Parathyroid adenoma (tissue), 2 donors: ENCODE measurements around the gene AADACL4.
A peak's percentile ranks its signal among the peaks of the same experiment; 100 is the strongest.

ENCODE experiments used
- H2AFZ ChIP-seq: fragments of 300-600 bp; sonication (generic); one replicate; pipeline ENCODE4 v1.7.0; 2017; ENCODE audit warnings: antibody characterized with exemption, mild to moderate bottlenecking
- H3K27ac ChIP-seq: fragments of 300-600 bp; sonication (generic); one replicate; pipeline ENCODE4 v1.7.0; 2017
- H3K27me3 ChIP-seq: fragments of 300-600 bp; sonication (generic); one replicate; pipeline ENCODE4 v1.7.0; 2017; ENCODE audit warnings: low read length; ENCODE audit not compliant: control insufficient read depth, insufficient read depth
- H3K36me3 ChIP-seq: fragments of 300-600 bp; sonication (generic); one replicate; pipeline ENCODE4 v1.7.0; 2017; ENCODE audit warnings: low read length; ENCODE audit not compliant: control insufficient read depth, insufficient read depth
- H3K4me1 ChIP-seq: fragments of 300-600 bp; sonication (generic); one replicate; pipeline ENCODE4 v1.7.0; 2017; ENCODE audit warnings: control low read depth
- H3K4me2 ChIP-seq: fragments of 300-600 bp; sonication (generic); one replicate; pipeline ENCODE4 v1.7.0; 2017; ENCODE audit warnings: low read length
- H3K4me3 ChIP-seq: fragments of 300-600 bp; sonication (generic); one replicate; pipeline ENCODE4 v1.7.0; 2017; ENCODE audit warnings: low read depth, low read length
- H3K79me2 ChIP-seq: fragments of 300-600 bp; sonication (generic); one replicate; pipeline ENCODE4 v1.7.0; 2017; ENCODE audit warnings: control low read depth
- H3K9ac ChIP-seq: fragments of 300-600 bp; sonication (generic); one replicate; pipeline ENCODE4 v1.7.0; 2017; ENCODE audit warnings: mild to moderate bottlenecking
- H3K9me3 ChIP-seq: fragments of 300-600 bp; sonication (generic); one replicate; pipeline ENCODE4 v1.7.0; 2017; ENCODE audit warnings: low read length; ENCODE audit not compliant: control insufficient read depth
- TF ChIP-seq, protein P1 (sequence below): fragments of 300-600 bp; sonication (generic); IDR thresholded peaks from one replicate; pipeline ENCODE4 v1.7.0; 2017; ENCODE audit warnings: antibody characterized with exemption, mild to moderate bottlenecking
- donor health status: primary hyperparathyroidism.

Gene AADACL4

GRCh38 chr1:12643785-12644184 is at the start of gene AADACL4:
AADACL4 (plus strand) TSS chr1:12644085; CDS start chr1:12644547, 462 bp downstream.
- H3K27me3 ChIP-seq: no peaks in the 10 kb centered on the region
- no peak within 1 kb of the TSS for H3K9ac ChIP-seq
- H3K4me1 ChIP-seq: no peaks in the 10 kb centered on the region
- no peak within 1 kb of the TSS for H3K27ac ChIP-seq
- H3K4me2 ChIP-seq: no peak within 1 kb of the TSS
- no peak within 1 kb of the TSS for H3K4me3 ChIP-seq
- TF ChIP-seq, protein P1, sequence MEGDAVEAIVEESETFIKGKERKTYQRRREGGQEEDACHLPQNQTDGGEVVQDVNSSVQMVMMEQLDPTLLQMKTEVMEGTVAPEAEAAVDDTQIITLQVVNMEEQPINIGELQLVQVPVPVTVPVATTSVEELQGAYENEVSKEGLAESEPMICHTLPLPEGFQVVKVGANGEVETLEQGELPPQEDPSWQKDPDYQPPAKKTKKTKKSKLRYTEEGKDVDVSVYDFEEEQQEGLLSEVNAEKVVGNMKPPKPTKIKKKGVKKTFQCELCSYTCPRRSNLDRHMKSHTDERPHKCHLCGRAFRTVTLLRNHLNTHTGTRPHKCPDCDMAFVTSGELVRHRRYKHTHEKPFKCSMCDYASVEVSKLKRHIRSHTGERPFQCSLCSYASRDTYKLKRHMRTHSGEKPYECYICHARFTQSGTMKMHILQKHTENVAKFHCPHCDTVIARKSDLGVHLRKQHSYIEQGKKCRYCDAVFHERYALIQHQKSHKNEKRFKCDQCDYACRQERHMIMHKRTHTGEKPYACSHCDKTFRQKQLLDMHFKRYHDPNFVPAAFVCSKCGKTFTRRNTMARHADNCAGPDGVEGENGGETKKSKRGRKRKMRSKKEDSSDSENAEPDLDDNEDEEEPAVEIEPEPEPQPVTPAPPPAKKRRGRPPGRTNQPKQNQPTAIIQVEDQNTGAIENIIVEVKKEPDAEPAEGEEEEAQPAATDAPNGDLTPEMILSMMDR: no peak
- no peaks in the 10 kb centered on the region for H3K36me3 ChIP-seq
- peaks cover 2% of the 10 kb centered on the region for H3K9me3 ChIP-seq
- no peak within 1 kb of the TSS for H2AFZ ChIP-seq
- no peaks in the 10 kb centered on the region for H3K79me2 ChIP-seq

GRCh38 chr1:12594490-12594889 is 49.4 kb upstream of the AADACL4 start:
- Histone ChIP-seq H3K79me2 (peaks cover 8% of the 10 kb centered on the region), H3K36me3 (no peaks in the 10 kb centered on the region), H3K27me3 (no peaks in the 10 kb centered on the region), H3K9me3 (no peaks in the 10 kb centered on the region), H3K4me2 (no peak overlapping the region), H3K4me1 (no peaks in the 10 kb centered on the region), H3K4me3 (no peak overlapping the region), H3K9ac (no peak overlapping the region), H3K27ac (no peak overlapping the region), H2AFZ (no peak overlapping the region)
- TF ChIP-seq, protein P1: no peak

DNA sequence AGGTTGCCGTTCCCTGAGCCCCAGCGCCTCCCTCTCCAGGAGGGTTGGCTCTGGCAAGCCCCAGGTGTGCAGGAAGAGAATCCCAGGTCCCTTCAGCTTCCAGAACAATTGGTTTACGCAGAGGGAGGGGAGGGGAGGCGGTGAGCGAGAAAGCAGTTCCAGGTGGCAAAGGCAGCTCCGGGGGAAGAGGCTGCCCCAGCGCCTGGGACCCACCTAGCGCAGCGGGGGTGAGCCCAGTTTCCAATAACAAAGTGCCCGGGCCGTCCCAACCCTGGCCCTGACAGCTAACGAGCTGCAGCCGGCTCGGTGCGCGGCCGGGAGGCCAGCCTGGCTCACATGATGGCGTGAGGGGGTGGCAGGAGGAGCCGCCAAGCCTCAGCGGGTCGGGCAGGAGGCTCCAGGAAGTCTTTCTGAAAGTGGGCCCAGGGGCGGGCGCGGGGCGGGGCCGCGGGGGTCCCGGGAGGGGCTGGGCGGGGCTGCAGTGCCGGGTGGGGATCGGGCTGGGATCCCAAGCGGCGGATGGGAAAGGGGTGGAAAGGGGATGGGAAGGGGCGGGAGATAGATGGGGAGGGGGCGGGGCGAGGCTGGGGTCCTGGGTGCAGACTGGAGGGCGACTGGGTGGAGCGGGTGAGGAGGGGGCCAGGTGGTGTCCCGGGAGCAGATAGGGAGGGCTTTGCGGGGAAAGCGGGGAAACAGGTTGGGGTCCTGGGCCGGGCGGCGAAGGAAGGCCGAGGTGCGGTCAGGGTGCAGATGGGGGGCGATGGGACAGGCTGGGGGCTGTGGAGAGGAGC is 48.7 kb upstream of the AADACL4 start:
- Histone ChIP-seq H3K4me3 (no peak overlapping the region), H3K9ac (no peak overlapping the region), H3K4me1 (peaks cover 3% of the 10 kb centered on the region)

DNA sequence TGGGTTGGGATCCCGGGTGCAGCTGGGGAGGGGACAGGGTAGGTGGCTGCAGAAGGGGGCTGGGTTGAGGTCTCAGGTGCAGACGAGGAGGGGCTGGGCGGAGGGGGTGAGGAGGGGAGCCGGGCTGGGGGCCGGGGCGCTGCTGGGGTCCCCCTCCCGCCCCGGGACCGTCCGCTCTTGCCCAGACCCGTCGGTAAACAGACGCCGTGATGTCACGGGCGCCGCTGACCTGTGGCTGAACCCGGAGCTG is 48.2 kb upstream of the AADACL4 start:
- Histone ChIP-seq H3K79me2 (peaks cover 8% of the 10 kb centered on the region), H2AFZ (peak overlapping the region; percentile 56), H3K27ac (no peak overlapping the region), H3K4me3 (no peak overlapping the region), H3K27me3 (no peaks in the 10 kb centered on the region), H3K4me1 (peaks cover 8% of the 10 kb centered on the region), H3K9ac (no peak overlapping the region), H3K36me3 (no peaks in the 10 kb centered on the region), H3K4me2 (no peak overlapping the region), H3K9me3 (no peaks in the 10 kb centered on the region)
- TF ChIP-seq, protein P1: no peak

More for the DNA sequence above, 48.7 kb upstream of the AADACL4 start:
- Histone ChIP-seq H3K79me2 (peaks cover 8% of the 10 kb centered on the region), H3K36me3 (no peaks in the 10 kb centered on the region), H3K9me3 (no peaks in the 10 kb centered on the region), H2AFZ (peak overlapping the region; percentile 56), H3K4me2 (no peak overlapping the region), H3K27ac (no peak overlapping the region), H3K27me3 (no peaks in the 10 kb centered on the region)
- TF ChIP-seq, protein P1: no peak
